ENCODE data around the gene CAMSAP3.

DNA sequence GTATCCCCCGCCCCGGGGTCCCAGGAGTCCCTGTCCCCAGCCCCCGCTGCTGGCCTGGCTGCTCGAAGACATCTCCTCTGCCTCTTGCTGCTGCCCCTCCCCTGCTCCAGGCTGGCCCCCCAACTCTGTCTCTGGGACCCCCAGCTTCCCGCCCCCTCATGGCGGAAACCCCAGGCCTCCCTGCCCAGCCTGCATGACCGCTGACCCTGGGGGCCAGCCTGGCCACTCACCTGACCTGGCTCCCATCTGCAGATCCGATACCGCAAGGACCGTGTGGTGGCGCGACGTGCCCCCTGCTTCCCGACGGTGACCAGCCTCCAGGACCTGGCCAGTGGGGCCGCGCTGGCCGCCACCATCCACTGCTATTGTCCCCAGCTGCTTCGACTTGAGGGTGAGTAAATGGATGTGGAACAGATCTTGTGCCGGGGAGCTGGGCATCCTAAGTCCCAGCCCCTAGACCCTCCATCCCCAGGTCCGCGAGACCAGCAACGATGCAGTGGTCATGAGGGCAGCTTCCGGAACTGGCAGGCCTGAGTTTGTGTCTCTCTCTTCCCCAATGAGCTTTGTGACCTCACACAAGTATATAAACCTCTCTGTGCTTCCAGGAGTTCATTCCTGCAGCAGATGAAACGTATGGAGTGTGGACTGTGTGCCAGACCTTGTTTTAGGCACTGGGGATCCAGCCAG, 12.4 kb downstream of the CAMSAP3 start:
- TF ChIP-seq POLR2A (IDR thresholded peaks at IDR 0.05): no peak
- TF ChIP-seq, protein P1, sequence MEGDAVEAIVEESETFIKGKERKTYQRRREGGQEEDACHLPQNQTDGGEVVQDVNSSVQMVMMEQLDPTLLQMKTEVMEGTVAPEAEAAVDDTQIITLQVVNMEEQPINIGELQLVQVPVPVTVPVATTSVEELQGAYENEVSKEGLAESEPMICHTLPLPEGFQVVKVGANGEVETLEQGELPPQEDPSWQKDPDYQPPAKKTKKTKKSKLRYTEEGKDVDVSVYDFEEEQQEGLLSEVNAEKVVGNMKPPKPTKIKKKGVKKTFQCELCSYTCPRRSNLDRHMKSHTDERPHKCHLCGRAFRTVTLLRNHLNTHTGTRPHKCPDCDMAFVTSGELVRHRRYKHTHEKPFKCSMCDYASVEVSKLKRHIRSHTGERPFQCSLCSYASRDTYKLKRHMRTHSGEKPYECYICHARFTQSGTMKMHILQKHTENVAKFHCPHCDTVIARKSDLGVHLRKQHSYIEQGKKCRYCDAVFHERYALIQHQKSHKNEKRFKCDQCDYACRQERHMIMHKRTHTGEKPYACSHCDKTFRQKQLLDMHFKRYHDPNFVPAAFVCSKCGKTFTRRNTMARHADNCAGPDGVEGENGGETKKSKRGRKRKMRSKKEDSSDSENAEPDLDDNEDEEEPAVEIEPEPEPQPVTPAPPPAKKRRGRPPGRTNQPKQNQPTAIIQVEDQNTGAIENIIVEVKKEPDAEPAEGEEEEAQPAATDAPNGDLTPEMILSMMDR (IDR thresholded peaks at IDR 0.05 in 4 of 5, conservative IDR thresholded peaks at IDR 0.05 in 1 of 5): no peak

Data from gastrocnemius medialis (tissue), 4 donors.